RPMI7951 (cell line): ENCODE results near the gene DCUN1D2. TPM values are rescaled to one million over a fixed set of nuclear protein-coding genes. Genes with fewer than 3 reads are reported as not detected.
A peak's percentile ranks its signal among the peaks of the same experiment; 100 is the strongest.

Experiments used
- DNase-seq: peaks from one replicate; pipeline ENCODE4 v3.0.0-alpha.2; 2012; ENCODE audit warnings: low read depth
- total RNA-seq: library from RNA; depleted of rRNA; stranded (reverse); fragments of >200 nt; shearing (Covaris generic); gene quantifications from 2 replicates; pipeline ENCODE4 v1.2.3, GENCODE V29; 2014

The DCUN1D2 gene
- total RNA-seq, 1 experiment from 2014 or later = 3.6 TPM

- no peak for DNase-seq
Measured at GRCh38 chr13:113423520-113424163, 66.9 kb downstream of the DCUN1D2 start.

GRCh38 chr13:113422807-113423519 is 67.5 kb downstream of the DCUN1D2 start:
- DNase-seq = no peak

- DNase-seq = no peak
Measured at GRCh38 chr13:113421673-113422270, 68.7 kb downstream of the DCUN1D2 start.

- DNase-seq = no peak
Measured at GRCh38 chr13:113420833-113421600, 69.5 kb downstream of the DCUN1D2 start.

DNA sequence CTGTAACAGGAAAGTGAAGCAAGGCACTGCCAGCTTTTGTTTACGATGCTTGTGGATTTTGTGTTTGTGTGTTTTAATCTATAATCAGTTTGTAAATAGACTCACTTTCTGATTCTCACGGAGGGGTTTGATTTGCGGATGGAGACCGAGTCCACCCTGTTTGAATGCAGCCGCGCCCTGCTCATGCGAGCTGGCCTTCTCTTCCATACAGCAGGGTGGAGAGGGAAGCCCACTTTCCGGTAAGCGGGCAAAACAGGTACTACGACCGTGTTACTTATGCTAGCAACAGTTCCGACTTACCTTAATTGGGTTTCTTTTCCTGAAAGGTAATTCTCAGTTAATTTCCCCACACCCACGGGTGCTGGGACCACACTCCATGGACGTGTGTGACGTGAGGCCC is 70.3 kb downstream of the DCUN1D2 start:
- no peak for DNase-seq

DNA sequence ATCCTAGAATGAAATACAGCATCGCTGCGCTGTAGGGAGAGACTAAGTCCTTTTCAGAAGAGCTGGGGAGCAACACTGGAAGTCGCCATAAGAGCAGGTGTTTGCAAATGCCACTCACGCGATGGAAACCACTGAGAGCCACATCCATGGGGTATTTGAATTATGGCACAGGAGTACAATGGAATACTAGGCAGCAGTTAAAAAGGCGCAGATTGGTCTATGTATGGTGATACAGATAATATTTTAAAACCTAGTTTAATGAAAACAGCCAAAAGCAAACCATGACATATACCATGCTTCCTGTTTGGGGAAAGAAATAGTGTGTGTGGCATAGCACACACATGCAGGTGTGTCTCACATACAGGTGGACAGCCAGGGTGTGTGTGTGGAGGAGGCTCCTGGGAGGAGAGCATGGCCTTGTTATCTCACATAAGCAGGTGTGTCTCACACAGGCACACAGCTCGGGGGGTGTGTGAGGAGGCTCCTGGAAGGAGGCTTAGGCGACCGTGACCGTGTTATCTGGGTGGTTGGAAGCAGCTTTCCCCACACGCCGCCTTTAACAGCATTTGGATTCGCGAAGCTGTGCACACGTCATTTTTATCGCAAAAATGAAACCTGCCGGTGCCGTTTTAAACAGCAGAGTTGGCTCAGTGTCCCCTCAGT is 70.8 kb downstream of the DCUN1D2 start:
- DNase-seq = no peak

DNA sequence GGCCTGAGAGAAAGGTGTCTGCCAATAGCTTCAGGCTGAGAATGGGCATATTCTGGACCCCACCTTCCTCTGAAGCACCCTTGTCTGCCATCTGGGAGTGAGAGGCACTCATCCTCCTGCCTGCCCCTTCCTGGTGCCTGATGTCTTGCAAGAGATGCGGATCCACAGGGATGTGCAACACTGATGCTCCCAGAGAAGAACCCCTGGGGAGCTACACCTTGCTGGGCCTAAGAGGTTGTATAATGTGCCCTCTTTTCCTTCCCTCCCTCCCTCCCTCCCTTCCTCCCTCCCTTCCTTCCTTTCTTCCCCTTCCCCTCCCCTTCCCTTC is 71.8 kb downstream of the DCUN1D2 start:
- no peak for DNase-seq

DNA sequence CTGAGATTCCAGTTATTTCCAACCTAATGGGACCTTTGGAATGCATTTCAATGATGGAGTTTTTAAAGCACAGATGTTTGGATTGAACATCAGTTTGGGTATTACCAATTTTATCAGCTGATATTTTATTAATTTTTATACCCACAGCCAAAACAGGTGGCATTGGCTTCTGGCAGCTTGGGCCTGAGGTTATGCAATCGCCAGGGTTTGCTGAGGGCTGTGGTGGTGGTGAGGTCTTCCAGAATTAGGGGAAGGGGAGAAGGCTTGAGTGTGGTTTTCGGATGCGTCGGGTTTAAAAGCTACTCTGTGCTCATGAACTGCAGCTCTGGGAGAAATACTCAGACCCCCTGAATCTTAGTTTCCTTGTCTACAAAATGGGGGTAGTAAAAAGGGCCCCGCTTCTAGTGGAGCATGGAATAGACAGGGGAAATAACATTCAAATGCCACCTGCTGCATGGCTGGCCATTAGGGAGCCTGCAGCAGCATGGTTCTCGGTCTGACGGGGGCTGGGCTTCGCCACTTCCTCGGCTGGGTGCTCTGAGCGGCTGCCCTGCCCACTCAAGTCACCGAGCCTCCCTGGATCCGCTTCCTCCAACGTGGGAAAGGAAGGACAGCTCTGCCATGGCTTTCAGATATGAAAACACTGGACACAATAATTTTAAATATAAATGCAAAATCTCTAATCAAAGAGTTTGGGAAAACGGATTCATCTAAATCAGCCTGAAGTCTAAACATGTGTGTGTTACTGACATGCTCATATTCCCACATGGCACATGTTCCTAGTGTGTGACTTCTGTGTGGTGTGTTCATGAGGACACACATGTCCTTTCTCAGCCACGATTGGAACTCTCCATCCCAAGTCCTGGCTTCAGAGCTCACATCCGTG is 72.4 kb downstream of the DCUN1D2 start:
- DNase-seq = no peak

- DNase-seq = no peak
Measured at GRCh38 chr13:113417008-113417751, 73.3 kb downstream of the DCUN1D2 start.

GRCh38 chr13:113415825-113416224 is 74.7 kb downstream of the DCUN1D2 start:
- DNase-seq = no peak

DNA sequence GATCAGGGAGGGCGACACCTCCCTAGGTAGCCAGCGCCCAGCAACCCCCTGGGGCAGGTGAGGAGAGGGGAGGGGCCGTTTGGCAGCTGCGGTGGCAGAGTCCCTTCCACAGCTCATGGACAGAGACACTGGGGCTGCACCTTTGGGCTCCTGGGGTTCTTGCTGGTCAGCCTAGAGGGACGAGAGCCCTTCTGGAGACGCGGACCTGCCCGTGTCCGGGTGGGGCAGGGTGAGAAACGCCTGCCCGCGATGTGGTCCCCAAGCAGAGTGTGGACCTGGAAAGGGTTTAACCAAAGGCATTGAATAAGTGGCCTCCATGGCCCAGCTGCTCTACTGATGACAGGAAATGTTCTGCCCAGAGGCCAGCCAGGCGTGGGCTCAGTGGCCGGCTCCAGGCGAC is 75.5 kb downstream of the DCUN1D2 start:
- no peak for DNase-seq

- no peak for DNase-seq
Measured at GRCh38 chr13:113414335-113414734, 76.2 kb downstream of the DCUN1D2 start.

GRCh38 chr13:113413898-113414282 is 76.6 kb downstream of the DCUN1D2 start:
- no peak for DNase-seq

- no peak for DNase-seq
Measured at GRCh38 chr13:113413178-113413897, 77.2 kb downstream of the DCUN1D2 start.

DNA sequence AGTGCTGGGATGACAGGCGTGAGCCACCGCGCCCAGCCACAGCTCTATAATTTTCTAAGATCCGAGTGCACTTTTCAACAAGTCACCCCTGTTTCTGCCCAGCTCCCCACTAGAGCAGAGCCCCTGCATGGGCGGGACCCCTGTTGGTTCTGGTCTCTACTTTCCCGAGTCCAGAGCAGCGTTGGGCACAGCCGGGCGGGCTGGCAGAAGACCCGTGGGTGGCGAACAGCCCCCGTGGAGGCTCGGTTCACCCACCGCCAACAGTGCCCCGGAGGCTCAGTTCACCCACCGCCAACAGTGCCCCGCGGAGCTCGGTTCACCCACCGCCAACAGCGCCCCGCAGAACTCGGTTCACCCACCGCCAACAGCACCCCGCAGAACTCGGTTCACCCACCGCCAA is 78.1 kb downstream of the DCUN1D2 start:
- no peak for DNase-seq

DNA sequence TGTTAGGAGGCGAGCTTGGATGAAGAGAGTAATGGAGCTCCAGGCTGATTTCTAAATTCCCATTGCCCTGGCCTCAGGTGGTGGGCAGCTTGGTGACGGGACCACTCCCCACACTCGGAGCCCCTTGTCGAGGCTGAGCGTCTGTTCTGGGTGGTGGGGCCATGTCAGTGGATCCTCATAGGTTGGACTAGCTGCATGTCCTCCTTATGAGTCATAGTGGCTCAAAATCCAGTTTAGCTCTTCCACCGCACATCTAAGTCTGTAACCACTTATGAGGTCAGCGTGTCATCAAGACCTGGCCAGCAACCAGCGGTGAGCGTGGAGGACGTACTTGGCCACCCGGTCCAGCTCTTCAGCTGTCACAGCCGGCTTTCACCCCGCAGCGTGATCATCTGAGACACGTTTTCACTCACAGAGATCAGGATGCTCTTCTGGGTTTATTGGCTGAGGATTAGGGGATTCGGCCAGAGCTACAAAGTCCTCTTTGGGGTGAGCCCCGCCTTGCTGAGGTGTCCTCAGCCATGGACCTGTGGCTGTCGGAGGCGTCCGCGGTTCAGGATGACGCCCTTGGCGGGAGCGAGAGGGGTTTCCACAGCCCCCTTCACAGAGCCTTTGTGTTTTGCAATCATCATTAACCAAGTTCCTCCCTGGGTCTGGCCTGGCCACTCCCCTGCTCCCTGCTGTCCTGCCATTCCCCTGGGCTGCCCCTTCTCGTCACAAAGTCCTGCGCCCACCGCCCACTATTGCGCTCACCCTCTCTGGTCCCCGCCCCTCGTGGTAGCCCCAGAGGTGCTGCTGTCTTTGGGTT is 79.1 kb downstream of the DCUN1D2 start:
- DNase-seq = peak; percentile 95

DNA sequence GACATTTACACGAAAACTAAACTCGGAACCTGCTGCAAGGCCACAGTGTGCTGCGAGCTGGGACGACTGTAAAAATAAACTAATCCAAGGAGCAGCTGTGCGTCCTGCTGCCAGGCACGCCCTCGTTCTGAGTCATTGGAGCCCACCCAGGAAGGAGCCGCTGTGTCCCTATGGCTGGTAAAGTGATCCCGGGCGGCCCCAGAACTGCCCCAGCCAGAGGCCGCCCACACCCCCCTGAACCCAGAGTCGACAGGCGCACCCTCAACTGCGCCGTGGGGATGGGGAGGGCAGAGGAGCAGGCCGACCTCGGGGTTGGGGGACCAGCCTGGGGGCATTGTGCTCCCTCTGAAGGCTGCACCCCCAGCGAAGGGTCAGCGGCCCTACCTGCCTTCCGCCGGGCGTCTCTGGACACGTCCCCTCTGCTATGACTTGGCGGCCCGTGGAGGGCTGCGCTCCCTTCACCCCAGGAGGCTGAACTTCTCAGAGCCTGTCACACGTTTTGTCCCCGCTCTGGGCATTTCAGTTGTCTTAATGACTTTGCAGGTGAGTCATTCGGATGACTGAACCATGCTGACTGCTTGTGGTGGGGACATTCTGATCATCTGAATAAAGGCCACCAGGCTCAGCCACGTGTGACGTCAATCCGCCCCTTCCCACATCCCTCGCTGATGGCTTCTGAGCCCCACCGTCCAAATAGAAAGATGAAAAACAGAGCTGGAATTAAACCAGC is 79.9 kb downstream of the DCUN1D2 start:
- DNase-seq = peak; percentile 86

DNA sequence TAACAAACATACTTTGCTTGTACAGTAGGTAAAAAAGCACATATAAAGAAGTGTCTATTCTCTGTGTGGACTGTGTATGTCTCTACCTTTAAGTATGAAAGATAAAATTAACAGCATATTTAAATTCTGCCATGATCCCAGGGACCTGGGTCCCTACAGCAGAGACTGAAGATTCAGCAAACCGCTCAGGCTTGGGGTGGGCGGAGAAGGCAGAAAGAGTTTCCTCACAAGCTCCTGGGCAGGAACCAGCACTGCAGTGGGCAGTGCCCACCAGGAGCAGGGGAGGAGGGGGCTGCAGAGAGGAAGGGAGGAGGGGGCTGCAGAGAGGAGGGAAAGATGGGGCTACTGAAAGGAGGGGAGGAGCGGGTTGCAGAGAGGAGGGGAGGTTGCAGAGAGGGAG is 81.9 kb downstream of the DCUN1D2 start:
- no peak for DNase-seq
